Measurements from ENCODE around the gene NISCH. TPM values are rescaled to one million over a fixed set of nuclear protein-coding genes. Genes with fewer than 3 reads are reported as not detected.

Gene NISCH
- total and polyA plus RNA-seq, 12 donors, result 24.0 to 56.3 (median 41.9) TPM

DNA sequence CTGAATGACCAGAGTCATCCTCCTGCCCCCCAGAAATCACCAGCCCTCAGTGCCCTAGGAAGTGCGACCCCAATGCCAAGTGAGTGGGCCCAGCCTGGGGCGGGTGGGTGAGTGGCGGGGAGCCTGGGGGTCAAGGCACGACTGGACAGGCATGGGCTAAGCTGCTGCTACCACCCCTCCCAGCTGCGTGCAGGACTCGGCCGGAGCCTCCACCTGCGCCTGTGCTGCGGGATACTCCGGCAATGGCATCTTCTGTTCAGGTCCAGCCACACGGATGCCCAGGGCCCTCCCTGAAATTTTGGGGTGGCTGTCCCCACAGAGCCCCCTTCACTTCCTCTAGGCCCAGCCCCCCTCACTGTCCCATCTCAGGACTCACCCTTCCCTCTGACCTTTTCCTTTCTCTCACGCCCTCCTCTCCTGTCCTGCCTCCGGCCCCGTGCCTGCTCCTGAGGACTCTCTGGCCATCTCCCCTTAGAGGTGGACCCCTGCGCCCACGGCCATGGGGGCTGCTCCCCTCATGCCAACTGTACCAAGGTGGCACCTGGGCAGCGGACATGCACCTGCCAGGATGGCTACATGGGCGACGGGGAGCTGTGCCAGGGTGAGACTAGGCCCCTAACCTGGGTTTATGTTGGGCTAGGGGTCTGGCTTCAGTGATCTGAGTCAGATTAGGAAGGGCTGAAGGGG is 61.2 kb downstream of the NISCH start:
- Histone ChIP-seq H3K9me3 (no peaks in the 10 kb centered on the region), H3K27ac (no peak overlapping the region), H3K4me1 (peaks cover 0 to 7% (median 0%) of the 10 kb centered on the region in 9 donors), H3K27me3 (no peaks in the 10 kb centered on the region), H3K36me3 (peaks cover 0 to 97% (median 0%) of the 10 kb centered on the region in 9 donors), H3K4me3 (no peak overlapping the region)
- intact Hi-C loops (cut with DNase I), result no loop called here
- TF ChIP-seq, protein P1, sequence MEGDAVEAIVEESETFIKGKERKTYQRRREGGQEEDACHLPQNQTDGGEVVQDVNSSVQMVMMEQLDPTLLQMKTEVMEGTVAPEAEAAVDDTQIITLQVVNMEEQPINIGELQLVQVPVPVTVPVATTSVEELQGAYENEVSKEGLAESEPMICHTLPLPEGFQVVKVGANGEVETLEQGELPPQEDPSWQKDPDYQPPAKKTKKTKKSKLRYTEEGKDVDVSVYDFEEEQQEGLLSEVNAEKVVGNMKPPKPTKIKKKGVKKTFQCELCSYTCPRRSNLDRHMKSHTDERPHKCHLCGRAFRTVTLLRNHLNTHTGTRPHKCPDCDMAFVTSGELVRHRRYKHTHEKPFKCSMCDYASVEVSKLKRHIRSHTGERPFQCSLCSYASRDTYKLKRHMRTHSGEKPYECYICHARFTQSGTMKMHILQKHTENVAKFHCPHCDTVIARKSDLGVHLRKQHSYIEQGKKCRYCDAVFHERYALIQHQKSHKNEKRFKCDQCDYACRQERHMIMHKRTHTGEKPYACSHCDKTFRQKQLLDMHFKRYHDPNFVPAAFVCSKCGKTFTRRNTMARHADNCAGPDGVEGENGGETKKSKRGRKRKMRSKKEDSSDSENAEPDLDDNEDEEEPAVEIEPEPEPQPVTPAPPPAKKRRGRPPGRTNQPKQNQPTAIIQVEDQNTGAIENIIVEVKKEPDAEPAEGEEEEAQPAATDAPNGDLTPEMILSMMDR (IDR thresholded peaks at IDR 0.05), result no peak
- WGBS, 2 donors, result 94 to 95% methylated on average over 19 of the region's 19 CpGs
- ATAC-seq, result no peak
- DNase-seq, result no peak

- DNase-seq, result no peak
- intact Hi-C loops (cut with DNase I), result no loop called here
- H3K27ac ChIP-seq, result no peak overlapping the region
- no peak for ATAC-seq
- TF ChIP-seq, protein P1 (IDR thresholded peaks at IDR 0.05), result no peak
- H3K27me3 ChIP-seq, result no peaks in the 10 kb centered on the region
- H3K36me3 ChIP-seq, result peaks cover 0 to 97% (median 0%) of the 10 kb centered on the region in 9 donors
- H3K4me1 ChIP-seq, result peaks cover 0 to 7% (median 0%) of the 10 kb centered on the region in 9 donors
- 88% methylated on average over 25 of the region's 25 CpGs for WGBS, 2 donors
- peak overlapping the region in 6 of 10 donors; percentile 15 to 38 (median 18) for H3K4me3 ChIP-seq
- no peaks in the 10 kb centered on the region for H3K9me3 ChIP-seq
Measured at GRCh38 chr3:52517796-52518722, 62.7 kb downstream of the NISCH start.

DNA sequence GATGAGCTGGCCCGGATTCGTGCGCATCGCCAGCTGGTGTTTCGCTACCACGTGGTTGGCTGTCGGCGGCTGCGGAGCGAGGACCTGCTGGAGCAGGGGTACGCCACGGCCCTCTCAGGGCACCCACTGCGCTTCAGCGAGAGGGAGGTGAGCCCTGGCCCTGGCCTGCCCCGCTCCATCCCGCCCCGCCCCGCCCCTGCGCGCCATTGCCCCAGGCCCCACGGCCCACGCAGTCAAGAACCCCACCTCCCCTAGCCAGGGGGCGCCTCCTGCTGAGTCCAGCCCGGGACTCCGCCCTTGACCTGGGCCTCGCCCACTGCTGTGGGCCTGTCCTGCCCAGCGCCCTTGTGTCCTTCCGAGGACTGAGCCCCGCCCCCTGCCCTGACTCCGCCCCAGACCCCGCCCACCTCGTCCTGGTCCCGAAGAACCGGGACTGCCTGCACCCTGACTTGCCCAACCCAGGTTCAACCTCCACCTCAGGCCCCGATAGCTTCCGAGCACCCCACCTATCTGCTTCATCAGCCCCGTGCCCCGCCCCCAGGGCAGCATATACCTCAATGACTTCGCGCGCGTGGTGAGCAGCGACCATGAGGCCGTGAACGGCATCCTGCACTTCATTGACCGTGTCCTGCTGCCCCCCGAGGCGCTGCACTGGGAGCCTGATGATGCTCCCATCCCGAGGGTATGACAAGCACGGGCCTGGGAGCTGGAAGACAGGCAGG is 63.5 kb downstream of the NISCH start:
- WGBS, 2 donors, result 50% methylated on average over 49 to 50 of the region's 50 CpGs
- Histone ChIP-seq H3K27me3 (no peaks in the 10 kb centered on the region), H3K9me3 (no peaks in the 10 kb centered on the region), H3K4me3 (peak overlapping the region in 7 of 10 donors; percentile 5 to 38 (median 17)), H3K4me1 (peaks cover 0 to 7% (median 0%) of the 10 kb centered on the region in 9 donors), H3K36me3 (peaks cover 0 to 97% (median 4%) of the 10 kb centered on the region in 9 donors), H3K27ac (no peak overlapping the region)
- no peak for DNase-seq
- TF ChIP-seq, protein P1 (IDR thresholded peaks at IDR 0.05), result no peak
- intact Hi-C loops (cut with DNase I), result no loop called here
- peak in 4 of 8 donors; percentile 5 to 31 (median 15) for ATAC-seq

All from heart right ventricle (tissue), 16 donors.